Astrocyte (in vitro differentiated cells and primary cell): ENCODE results near the gene ZNF503. TPM values are rescaled to one million over a fixed set of nuclear protein-coding genes. Genes with fewer than 3 reads are reported as not detected.

ENCODE experiments used
- DNase-seq: peaks from one replicate; pipeline ENCODE4 v3.0.0-alpha.2; 2010; ENCODE audit warnings: low read depth
- FAIRE-seq: peaks from 2 replicates; lab custom pipeline; 2011; peaks lifted over from hg19 to GRCh38; lab: Jason Lieb, UNC
- H2AFZ ChIP-seq: 2 replicates; pipeline ENCODE4 v1.6.0; 2012; ENCODE audit warnings: low read depth, low read length, inconsistent platforms
- H3K27ac ChIP-seq: 2 replicates; pipeline ENCODE4 v1.5.1; 2011; ENCODE audit warnings: low read depth, low read length, inconsistent platforms
- H3K27me3 ChIP-seq: 2 replicates; pipeline ENCODE4 v1.6.0; 2011; ENCODE audit warnings: low read length, inconsistent platforms; ENCODE audit not compliant: insufficient read depth
- H3K36me3 ChIP-seq: 2 replicates; pipeline ENCODE4 v1.5.1; 2011; ENCODE audit warnings: low read length, inconsistent platforms; ENCODE audit not compliant: insufficient read depth
- H3K4me1 ChIP-seq: 2 replicates; pipeline ENCODE4 v1.5.1; 2011; ENCODE audit warnings: low read length, inconsistent platforms; ENCODE audit not compliant: insufficient read depth
- H3K4me2 ChIP-seq: 2 replicates; pipeline ENCODE4 v1.6.0; 2012; ENCODE audit warnings: low read length, inconsistent platforms
- H3K4me3 ChIP-seq: 2 replicates; pipeline ENCODE4 v1.5.1; 2011; ENCODE audit warnings: low read depth, mild to moderate bottlenecking, low read length, inconsistent platforms; ENCODE audit not compliant: insufficient read depth
- H3K79me2 ChIP-seq: 2 replicates; pipeline ENCODE4 v1.6.0; 2012; ENCODE audit warnings: mild to moderate bottlenecking, low read length, inconsistent platforms; ENCODE audit not compliant: insufficient read depth
- H3K9ac ChIP-seq: 2 replicates; pipeline ENCODE4 v1.6.0; 2012; ENCODE audit warnings: mild to moderate bottlenecking, low read length, inconsistent platforms
- H3K9me3 ChIP-seq: 2 replicates; pipeline ENCODE4 v1.5.1; 2012; ENCODE audit warnings: low read depth, mild to moderate bottlenecking, low read length, inconsistent platforms; ENCODE audit not compliant: insufficient read depth
- H4K20me1 ChIP-seq: 2 replicates; pipeline ENCODE4 v1.6.0; 2012; ENCODE audit warnings: low read length, inconsistent platforms; ENCODE audit not compliant: insufficient read depth
- H3K27ac Mint-ChIP-seq: one replicate; pipeline ENCODE4 v1.8.0; 2021; ENCODE audit warnings: mild to moderate bottlenecking, mixed read lengths; ENCODE audit not compliant: unreplicated experiment
- H3K27me3 Mint-ChIP-seq: one replicate; pipeline ENCODE4 v1.8.0; 2021; ENCODE audit warnings: low read depth, mixed read lengths; ENCODE audit not compliant: unreplicated experiment
- H3K36me3 Mint-ChIP-seq: one replicate; pipeline ENCODE4 v1.8.0; 2021; ENCODE audit warnings: low read depth, mixed read lengths; ENCODE audit not compliant: unreplicated experiment
- H3K4me1 Mint-ChIP-seq: one replicate; pipeline ENCODE4 v1.8.0; 2021; ENCODE audit warnings: low read depth, mixed read lengths; ENCODE audit not compliant: unreplicated experiment
- H3K4me3 Mint-ChIP-seq: one replicate; pipeline ENCODE4 v1.8.0; 2021; ENCODE audit warnings: mild to moderate bottlenecking, moderate library complexity, mixed read lengths; ENCODE audit not compliant: unreplicated experiment
- H3K9me3 Mint-ChIP-seq: one replicate; pipeline ENCODE4 v1.8.0; 2021; ENCODE audit warnings: mild to moderate bottlenecking, mixed read lengths; ENCODE audit not compliant: unreplicated experiment
- EZH2 ChIP-seq: IDR thresholded peaks from 2 replicates; pipeline ENCODE4 v1.6.1; 2012; ENCODE audit warnings: mild to moderate bottlenecking, low read length, inconsistent platforms; ENCODE audit not compliant: insufficient read depth
- total RNA-seq: library from RNA; stranded (reverse); gene quantifications from 2 replicates; pipeline ENCODE4 v1.2.1, GENCODE V29; 2021
- TF ChIP-seq, protein P1 (sequence below): IDR thresholded peaks from 2 replicates; pipeline ENCODE4 v1.5.1; 2011; ENCODE audit warnings: low read depth, mild to moderate bottlenecking, inconsistent platforms, low read length, moderate library complexity; ENCODE audit not compliant: insufficient read depth

ZNF503 gene
- total RNA-seq, 1 donor from 2014 or later: 11.9 TPM

DNA sequence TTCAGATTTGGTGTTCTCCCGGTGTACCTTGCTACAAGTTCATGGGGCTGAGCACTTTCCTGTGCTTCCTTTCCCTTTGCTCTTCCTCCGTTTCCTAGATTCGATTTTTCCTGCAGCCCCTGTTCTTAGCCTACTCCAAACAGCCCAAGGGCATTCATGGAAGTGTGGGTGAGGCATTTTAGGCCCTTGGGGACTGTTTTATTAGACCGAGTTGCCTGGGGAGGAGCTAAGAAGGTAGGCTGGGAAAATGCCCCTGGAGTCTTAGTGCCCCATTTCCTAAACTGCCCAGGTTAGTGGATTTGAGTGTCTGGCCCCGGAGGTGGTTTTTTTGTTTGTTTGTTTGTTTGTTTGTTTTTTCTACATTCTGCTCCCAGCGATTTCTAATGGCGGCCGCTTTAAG is 31.7 kb upstream of the ZNF503 start:
- H3K9me3 Mint-ChIP-seq: peaks cover 2% of the 10 kb centered on the region
- peaks cover 7% of the 10 kb centered on the region for H3K4me1 Mint-ChIP-seq

DNA sequence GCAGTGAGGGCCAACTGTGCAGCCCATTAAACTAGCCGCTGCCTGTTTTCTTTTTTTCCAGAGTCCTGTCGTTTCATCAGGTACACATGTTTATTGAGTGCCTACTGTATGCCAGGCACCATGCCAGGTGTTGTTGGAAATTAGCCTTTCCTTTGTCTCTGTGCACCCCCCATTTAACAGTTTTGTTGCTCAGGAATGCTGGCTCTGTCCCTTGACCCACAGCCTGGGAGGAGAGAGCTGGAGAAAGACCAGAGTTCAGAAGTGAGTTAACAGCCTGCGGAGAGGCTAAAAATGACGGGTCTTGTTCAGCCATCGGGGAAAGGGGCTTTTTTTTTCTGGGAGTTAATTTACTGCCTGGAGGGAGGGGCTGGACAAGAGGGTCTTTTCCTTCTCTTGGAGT is 31.2 kb upstream of the ZNF503 start:
- peaks cover 1% of the 10 kb centered on the region for H3K36me3 Mint-ChIP-seq
- no peaks in the 10 kb centered on the region for H3K79me2 ChIP-seq
- H3K9me3 Mint-ChIP-seq: peaks cover 2% of the 10 kb centered on the region
- H3K4me2 ChIP-seq: no peak overlapping the region
- no peak overlapping the region for H3K4me3 ChIP-seq
- no peak overlapping the region for H3K9ac ChIP-seq
- peaks cover 7% of the 10 kb centered on the region for H3K4me1 Mint-ChIP-seq
- H3K27ac Mint-ChIP-seq: no peak overlapping the region
- H3K36me3 ChIP-seq: no peaks in the 10 kb centered on the region
- H3K4me3 Mint-ChIP-seq: no peak overlapping the region
- H3K9me3 ChIP-seq: no peaks in the 10 kb centered on the region
- H3K27me3 Mint-ChIP-seq: peaks cover 55% of the 10 kb centered on the region
- H4K20me1 ChIP-seq: no peaks in the 10 kb centered on the region
- no peak for DNase-seq
- no peak overlapping the region for H2AFZ ChIP-seq
- peaks cover 34% of the 10 kb centered on the region for H3K27me3 ChIP-seq
- peaks cover 10% of the 10 kb centered on the region for H3K4me1 ChIP-seq
- TF ChIP-seq, protein P1, sequence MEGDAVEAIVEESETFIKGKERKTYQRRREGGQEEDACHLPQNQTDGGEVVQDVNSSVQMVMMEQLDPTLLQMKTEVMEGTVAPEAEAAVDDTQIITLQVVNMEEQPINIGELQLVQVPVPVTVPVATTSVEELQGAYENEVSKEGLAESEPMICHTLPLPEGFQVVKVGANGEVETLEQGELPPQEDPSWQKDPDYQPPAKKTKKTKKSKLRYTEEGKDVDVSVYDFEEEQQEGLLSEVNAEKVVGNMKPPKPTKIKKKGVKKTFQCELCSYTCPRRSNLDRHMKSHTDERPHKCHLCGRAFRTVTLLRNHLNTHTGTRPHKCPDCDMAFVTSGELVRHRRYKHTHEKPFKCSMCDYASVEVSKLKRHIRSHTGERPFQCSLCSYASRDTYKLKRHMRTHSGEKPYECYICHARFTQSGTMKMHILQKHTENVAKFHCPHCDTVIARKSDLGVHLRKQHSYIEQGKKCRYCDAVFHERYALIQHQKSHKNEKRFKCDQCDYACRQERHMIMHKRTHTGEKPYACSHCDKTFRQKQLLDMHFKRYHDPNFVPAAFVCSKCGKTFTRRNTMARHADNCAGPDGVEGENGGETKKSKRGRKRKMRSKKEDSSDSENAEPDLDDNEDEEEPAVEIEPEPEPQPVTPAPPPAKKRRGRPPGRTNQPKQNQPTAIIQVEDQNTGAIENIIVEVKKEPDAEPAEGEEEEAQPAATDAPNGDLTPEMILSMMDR: no peak
- no peak for TF ChIP-seq EZH2
- FAIRE-seq: no peak
- H3K27ac ChIP-seq: no peak overlapping the region

More for the DNA sequence above, 31.7 kb upstream of the ZNF503 start:
- Histone ChIP-seq H3K36me3 (no peaks in the 10 kb centered on the region), H3K27ac (no peak overlapping the region), H3K4me1 (peaks cover 10% of the 10 kb centered on the region), H3K9ac (no peak overlapping the region), H3K4me3 (no peak overlapping the region), H3K27me3 (peaks cover 34% of the 10 kb centered on the region), H4K20me1 (no peaks in the 10 kb centered on the region), H3K9me3 (no peaks in the 10 kb centered on the region), H3K79me2 (no peaks in the 10 kb centered on the region), H3K4me2 (no peak overlapping the region), H2AFZ (no peak overlapping the region)
- Mint-ChIP-seq H3K27ac (no peak overlapping the region), H3K36me3 (peaks cover 1% of the 10 kb centered on the region), H3K4me3 (no peak overlapping the region), H3K27me3 (peaks cover 59% of the 10 kb centered on the region)
- FAIRE-seq: no peak
- TF ChIP-seq EZH2: no peak
- TF ChIP-seq, protein P1: no peak
- no peak for DNase-seq

DNA sequence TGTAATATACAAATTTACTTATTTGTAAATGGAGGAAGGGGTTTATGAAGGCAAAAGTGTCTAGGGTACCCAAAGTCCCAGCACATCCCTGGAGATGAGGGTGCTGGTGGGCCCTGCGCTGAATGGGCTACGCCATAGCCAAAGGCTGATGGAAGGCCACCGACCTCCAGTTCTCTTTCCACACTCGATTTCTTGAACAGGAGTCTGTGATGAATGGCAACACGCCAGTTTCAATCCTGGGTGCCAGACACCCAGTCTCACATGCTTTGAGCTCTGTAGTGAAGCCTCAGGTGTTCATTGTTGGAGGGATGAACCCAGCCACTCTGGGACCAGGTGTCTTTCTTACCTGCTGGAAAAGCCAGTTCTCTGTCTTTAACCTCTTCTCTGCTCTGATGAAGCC is 30.6 kb upstream of the ZNF503 start:
- Mint-ChIP-seq H3K9me3 (peaks cover 2% of the 10 kb centered on the region), H3K27me3 (peaks cover 51% of the 10 kb centered on the region), H3K4me3 (peak overlapping the region; percentile 84), H3K4me1 (peaks cover 7% of the 10 kb centered on the region), H3K36me3 (peaks cover 1% of the 10 kb centered on the region), H3K27ac (no peak overlapping the region)
- TF ChIP-seq EZH2: no peak
- TF ChIP-seq, protein P1: no peak
- no peak for DNase-seq
- no peak overlapping the region for H3K4me3 ChIP-seq
- no peak overlapping the region for H3K4me2 ChIP-seq
- H3K79me2 ChIP-seq: no peaks in the 10 kb centered on the region
- H4K20me1 ChIP-seq: no peaks in the 10 kb centered on the region
- peaks cover 10% of the 10 kb centered on the region for H3K4me1 ChIP-seq
- peaks cover 29% of the 10 kb centered on the region for H3K27me3 ChIP-seq
- H3K36me3 ChIP-seq: no peaks in the 10 kb centered on the region
- H3K9ac ChIP-seq: no peak overlapping the region
- no peak overlapping the region for H2AFZ ChIP-seq
- no peak overlapping the region for H3K27ac ChIP-seq
- no peaks in the 10 kb centered on the region for H3K9me3 ChIP-seq
- FAIRE-seq: no peak
